NCI-H345 (cell line): ENCODE data around the gene ZNF444.

ENCODE experiments used
- DNase-seq: peaks from one replicate; lab custom pipeline; 2025; lab: John Stamatoyannopoulos, UW

The ZNF444 gene

DNA sequence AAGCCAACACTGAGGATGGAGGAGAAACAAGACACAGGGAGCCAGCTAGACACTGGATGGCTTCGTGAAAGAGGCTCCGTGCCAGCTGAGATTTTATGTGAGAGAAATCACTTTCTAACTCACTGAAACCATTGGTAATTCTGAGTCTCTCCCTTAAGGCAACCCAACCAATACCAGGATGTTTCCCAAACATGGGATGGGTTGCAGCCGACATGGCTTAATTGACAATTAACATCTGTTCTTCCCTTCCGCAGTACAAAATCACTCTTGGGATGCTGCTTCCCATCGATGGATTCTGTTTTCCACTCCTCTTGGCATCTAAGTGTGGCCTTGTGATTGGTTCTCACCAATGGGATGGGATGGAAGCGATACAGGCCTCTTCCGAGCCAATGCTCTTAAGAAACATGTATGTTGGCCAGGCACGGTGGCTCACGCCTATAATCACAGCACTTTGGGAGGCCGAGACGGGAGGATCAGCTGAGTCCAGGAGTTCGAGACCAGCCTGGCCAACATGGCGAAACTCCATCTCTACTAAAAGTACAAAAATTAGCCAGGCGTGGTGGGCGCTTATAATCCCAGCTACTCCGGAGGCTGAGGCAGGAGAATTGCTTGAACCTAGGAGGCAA lies 17.7 kb upstream of the ZNF444 start:
- DNase-seq = no peak

DNA sequence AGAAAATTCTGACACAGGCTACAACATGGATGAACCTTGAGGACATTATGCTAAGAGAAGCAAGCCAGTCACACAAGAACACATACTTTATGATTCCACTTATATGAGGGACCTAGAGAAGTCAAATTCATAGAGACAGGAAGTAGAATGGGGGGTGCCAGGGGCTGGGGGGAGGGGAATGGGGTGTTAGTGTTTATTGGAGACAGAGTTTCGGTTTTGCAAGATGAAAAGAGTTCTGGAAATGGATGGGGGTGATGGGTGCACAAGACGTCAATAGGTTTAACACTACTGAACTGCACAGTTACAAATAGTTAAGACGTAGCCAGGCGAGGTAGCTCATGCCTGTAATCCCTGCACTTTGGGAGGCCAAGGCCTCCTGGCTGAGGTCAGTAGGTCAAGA lies 16.5 kb upstream of the ZNF444 start:
- DNase-seq = no peak

- no peak for DNase-seq
Observed at GRCh38 chr19:56125806-56126590, 15.1 kb upstream of the ZNF444 start.

DNA sequence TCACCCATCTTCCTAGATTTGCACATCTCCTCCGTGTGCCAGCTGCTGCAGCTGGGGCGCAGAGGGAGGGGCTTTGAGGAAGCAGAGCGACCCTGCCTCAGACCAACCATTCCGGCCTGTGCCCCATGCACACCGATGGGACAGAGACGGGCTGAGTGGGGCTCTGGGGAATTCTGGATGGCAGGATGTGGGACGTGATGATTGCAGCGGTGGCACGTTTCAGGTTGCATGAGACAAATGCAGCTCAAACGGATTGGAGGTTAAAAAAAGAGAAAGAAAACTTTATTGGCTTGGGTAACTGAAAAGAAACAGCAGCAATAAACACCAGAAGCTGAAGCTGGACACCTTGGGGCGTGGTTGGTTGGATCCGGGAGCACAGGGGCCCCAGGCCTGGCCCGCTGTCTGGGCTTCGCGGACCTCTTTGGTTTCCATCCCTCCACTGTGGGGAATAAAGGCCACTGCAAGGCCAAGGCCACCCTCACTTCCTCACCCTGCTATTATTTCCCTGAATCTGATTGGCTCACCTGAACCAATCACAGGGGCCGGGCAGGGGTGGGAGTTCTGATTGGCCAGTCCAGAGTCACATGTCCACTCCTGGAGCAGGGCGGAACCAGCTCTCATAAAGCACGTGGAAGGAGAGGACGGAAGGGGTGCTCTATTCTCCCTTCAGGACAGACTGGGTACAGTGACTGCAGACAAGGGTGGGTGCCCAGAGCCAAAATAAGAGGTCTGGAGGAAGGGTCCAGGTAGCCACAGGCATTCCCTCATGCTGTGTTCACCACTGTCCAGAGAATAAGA lies 13.9 kb upstream of the ZNF444 start:
- DNase-seq = no peak

- DNase-seq = no peak
Observed at GRCh38 chr19:56130006-56130405, 11.1 kb upstream of the ZNF444 start.

- DNase-seq = no peak
Observed at GRCh38 chr19:56131651-56132050, 9.4 kb upstream of the ZNF444 start.

- DNase-seq = no peak
Observed at GRCh38 chr19:56132316-56132822, 8.7 kb upstream of the ZNF444 start.

DNA sequence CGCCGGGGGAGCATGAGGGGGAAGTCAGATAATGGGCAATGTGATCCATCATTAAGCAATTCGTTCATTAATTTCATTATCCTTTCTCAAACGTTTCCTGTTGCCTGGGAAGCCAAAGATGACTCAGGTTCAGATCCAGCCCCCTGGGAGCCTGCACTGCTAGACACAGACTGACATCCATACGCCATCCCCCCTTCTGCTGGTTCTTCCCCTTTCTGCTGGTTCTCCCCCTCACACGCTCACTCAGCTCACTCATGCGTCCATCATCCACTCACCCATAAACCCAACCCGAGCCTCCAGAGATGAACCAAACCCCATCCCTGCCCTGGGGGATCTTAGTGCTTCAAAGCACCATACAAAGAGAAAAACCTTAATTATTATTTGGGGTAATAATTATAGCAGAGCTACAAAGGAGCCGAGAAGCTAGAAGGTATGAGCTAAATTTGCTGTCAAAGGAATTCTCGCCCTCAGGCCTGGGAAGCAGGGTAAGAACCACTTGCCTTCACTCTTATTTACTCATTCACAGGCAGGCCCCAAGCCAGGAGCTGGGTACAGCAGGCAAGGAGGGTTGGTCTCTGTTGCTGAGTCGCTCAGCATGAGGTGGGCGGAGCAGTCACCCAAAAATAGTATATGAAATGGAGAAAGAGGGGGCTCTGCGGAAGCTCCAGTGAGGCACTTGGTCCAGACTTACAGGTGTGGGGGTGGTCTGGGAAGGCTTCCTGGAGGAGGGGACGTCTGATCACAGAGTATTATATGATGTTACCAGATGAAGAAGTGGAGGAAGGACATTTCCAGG lies 7.0 kb upstream of the ZNF444 start:
- no peak for DNase-seq

DNA sequence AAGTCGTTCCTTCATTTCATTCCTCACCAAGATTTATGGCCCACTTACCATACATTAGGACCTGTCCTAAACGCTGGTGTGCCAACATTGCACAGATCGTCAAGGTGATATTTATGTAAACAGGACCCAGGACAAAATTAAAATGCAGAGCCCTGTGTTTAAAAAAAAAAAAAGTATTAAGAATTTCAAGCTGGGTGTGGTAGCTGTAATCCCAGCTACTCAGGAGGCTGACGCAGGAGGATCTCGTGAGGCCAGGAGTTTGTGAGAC lies 6.5 kb upstream of the ZNF444 start:
- DNase-seq = no peak

- peak; percentile 11 for DNase-seq
Observed at GRCh38 chr19:56136362-56136761, 4.7 kb upstream of the ZNF444 start.

DNA sequence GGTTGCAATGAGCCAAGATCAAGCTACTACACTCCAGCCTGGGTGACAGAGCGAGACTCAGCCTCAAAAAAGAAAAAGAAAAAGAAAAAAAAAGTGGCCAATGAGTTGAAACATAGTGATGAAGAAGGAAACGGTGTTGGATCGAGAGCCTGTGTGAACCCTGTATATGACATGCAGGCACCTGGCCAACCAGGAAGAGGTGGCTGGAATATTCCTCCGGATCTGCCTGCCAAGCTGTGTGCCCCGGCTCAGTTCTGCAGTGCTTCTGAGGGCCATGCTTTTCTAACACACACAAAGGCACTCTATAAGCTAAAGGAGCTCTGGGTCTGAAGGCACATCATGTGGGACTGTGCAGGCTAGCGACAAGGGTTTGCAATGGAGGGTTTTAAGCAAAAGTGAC lies 3.7 kb upstream of the ZNF444 start:
- DNase-seq = peak; percentile 8

- no peak for DNase-seq
Observed at GRCh38 chr19:56138069-56138468, 3.0 kb upstream of the ZNF444 start.

- DNase-seq = no peak
Observed at GRCh38 chr19:56139847-56140582, 1.1 kb upstream of the ZNF444 start.

DNA sequence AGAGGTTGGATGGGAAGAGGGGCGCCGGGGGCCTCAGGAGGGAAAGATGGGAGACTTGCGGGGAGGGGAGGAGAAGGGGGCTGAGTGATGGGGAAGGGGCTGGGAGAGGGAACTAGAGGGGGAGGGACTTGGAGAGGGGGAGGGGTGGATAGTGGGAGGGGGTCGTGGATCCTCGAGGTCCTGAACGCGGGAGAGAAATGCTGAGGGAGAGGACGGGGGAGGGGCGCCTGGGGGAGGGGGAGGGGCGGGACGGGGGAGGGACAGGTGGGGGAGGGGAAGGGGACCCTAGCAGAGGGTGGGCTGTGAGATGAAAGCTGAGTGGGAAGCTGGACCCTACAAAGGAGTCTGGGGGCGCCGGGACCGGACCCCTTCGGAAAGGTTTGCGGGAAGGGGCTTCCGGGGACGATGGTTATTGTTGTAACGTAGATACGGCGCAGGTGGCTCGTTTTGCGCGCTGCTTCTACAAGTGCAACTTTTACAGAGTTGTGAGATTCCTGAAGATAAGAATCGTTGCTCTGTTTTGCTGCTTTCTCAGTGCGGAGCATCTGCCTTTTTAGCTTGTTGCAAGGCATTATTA lies 418 bp downstream of the ZNF444 start:
- DNase-seq = no peak

DNA sequence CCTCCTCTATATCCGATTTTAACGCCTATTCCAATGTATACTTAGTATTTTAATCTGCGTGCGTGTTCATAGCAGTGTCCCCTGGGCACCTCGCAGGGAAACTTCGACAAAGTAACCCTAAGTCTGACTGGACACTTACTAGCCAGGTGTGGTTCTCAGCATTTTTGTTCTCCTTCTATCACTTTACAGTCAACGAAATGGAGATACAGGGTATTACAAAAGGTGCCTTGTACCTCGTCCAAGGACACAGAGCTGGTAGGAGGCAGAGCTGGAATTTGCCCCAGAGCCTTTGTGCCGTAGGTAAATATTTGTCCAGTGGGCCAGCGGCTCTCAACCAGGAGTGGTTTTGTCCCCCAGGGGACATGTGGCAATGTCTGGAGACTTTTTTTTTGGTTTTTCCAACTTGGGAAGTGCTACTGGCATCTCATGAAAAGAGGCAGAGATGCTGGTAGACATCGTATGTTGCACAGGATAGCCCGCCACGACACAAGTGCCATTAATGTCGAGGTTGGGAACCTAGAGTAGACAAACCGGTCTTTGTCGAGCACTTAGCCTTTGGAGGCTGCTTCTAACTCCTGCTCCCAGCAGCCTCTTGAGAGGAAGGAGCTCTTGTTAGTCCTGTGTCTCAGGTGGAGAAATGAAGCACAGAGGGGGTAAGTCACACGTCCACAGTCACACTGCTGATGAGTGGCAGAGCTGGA lies 1.1 kb downstream of the ZNF444 start:
- no peak for DNase-seq

- DNase-seq = no peak
Observed at GRCh38 chr19:56142897-56143434, 1.9 kb downstream of the ZNF444 start.

GRCh38 chr19:56144376-56144775 lies 3.3 kb downstream of the ZNF444 start:
- no peak for DNase-seq

GRCh38 chr19:56144831-56145230 lies 3.7 kb downstream of the ZNF444 start:
- no peak for DNase-seq

DNA sequence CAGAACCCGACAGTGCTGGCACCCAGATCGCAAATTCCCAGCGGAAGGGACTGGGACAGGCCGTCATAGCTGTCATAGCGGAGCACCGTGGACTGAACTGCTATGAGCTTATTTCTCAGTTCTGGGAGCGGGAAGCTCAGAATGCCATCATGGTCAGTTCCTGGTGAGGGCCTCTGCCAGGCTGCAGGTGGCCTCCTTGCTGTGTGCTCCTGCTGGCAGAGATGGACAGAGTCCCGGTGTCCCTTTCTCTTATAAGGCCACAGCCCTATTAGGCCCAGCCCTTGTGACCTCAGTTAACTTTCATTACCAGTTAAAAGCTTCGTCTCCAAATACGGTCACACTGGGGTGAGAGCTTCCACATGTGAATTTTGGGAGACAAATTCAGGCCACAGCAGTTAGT lies 4.6 kb downstream of the ZNF444 start:
- no peak for DNase-seq

DNA sequence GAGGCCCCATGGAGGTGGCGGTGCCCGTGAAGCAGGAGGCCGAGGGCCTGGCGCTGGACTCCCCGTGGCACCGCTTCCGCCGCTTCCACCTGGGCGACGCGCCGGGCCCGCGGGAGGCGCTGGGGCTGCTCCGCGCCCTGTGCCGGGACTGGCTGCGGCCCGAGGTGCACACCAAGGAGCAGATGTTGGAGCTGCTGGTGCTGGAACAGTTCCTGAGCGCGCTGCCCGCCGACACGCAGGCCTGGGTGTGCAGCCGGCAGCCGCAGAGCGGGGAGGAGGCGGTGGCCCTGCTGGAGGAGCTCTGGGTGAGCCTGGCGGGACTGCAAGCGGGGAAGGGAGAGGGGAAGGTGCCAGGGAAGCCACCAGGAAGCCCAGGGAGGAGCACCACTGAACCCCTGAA lies 5.8 kb downstream of the ZNF444 start:
- no peak for DNase-seq
